Natural killer cell treated with Interleukin-12 subunit alpha and Interleukin-12 subunit beta and Interleukin-15 and Interleukin-18, amount 100 ng/mL, for 72 hours (primary cell): ENCODE measurements around the gene FDXR. TPM values are rescaled to one million over a fixed set of nuclear protein-coding genes. Genes with fewer than 3 reads are reported as not detected.
"Not testable (repeated sequence)": the region's sequence is repeated elsewhere in the genome, so short reads cannot be mapped to it uniquely, and the experiment has no call there.

Experiments used
- ATAC-seq, 2 donors: fragments of 150-1000 bp; cut with Tn5 transposase in 1 of 2; sonication (Bioruptor Pico), chemical (Tn5 transposase) in 1 of 2; 2 replicates each; pipeline ENCODE4 v1.10.0; 2021
- DNase-seq: peaks from one replicate; pipeline ENCODE4 v3.0.0; 2022; ENCODE audit warnings: low spot score
- H3K27ac Mint-ChIP-seq, 2 donors: 1 replicate in 1 of 2; 2 replicates in 1 of 2; pipeline ENCODE4 v1.8.0; 2022; ENCODE audit warnings: mixed read lengths in 2 of 2, mild to moderate bottlenecking in 1 of 2, moderate library complexity in 1 of 2
- H3K27me3 Mint-ChIP-seq, 2 donors: 1 replicate in 1 of 2; 2 replicates in 1 of 2; pipeline ENCODE4 v1.8.0; 2022; ENCODE audit warnings: mixed read lengths in 2 of 2
- H3K36me3 Mint-ChIP-seq: one replicate; pipeline ENCODE4 v1.8.0; 2022; ENCODE audit warnings: mixed read lengths
- H3K4me1 Mint-ChIP-seq, 2 donors: 1 replicate in 1 of 2; 2 replicates in 1 of 2; pipeline ENCODE4 v1.8.0; 2022; ENCODE audit warnings: low read depth in 2 of 2, mixed read lengths in 2 of 2, mild to moderate bottlenecking in 1 of 2
- H3K4me3 Mint-ChIP-seq: one replicate; pipeline ENCODE4 v1.8.0; 2022; ENCODE audit warnings: mixed read lengths
- H3K9me3 Mint-ChIP-seq: 2 replicates; pipeline ENCODE4 v1.8.0; 2022; ENCODE audit warnings: mixed read lengths
- total RNA-seq, 2 donors: library from RNA; stranded (reverse); gene quantifications; one replicate each; pipeline ENCODE4 v1.2.3, GENCODE V29; 2022

The FDXR gene
- total RNA-seq, 2 donors from 2014 or later = 9.8 to 16.7 TPM

DNA sequence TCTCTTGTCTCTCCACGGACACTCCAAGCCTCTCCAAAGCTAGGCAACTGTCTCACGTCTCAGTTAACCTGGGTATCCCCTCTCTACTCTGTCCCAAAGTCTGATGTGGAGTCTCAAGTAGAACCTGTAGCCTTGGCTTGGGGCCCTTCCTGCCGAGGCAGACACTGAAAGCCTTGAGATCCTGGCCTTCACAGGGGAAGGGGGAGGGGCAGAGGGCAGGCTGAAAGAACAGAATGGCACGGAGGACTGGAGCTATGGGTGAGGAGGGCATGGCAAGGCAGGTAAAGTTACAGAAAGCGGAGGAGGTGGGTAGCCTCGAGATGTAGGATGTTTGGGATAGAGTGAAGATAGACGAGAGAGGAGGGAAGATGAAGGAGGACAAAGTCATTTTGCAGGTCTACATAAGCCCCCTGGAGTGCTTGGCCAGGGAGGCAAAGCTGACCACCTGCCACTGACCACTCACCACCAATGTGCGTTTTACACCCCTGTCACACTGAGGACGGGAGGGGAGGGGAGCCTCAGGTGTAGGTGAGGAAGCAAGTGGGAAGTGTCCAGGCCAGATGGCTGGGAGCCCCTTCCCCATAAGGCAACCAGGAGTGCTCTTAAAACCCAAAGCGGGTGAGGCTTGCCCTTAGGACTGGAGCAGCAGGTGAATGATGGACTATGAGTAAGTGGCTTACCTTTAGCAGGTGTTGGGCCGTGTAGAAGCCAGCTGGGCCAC is 1.3 kb downstream of the FDXR start:
- ATAC-seq = no peak
- no peaks in the 10 kb centered on the region for H3K27me3 Mint-ChIP-seq
- no peak for DNase-seq
- H3K36me3 Mint-ChIP-seq = no peaks in the 10 kb centered on the region
- no peaks in the 10 kb centered on the region for H3K9me3 Mint-ChIP-seq
- peak overlapping the region; percentile 70 to 86 for H3K27ac Mint-ChIP-seq
- H3K4me1 Mint-ChIP-seq = peaks cover 25 to 27% of the 10 kb centered on the region in 2 donors
- peak overlapping the region; percentile 99 for H3K4me3 Mint-ChIP-seq

- no peaks in the 10 kb centered on the region for H3K9me3 Mint-ChIP-seq
- H3K27ac Mint-ChIP-seq = no peak overlapping the region
- DNase-seq = no peak
Observed at GRCh38 chr17:74870512-74870911, 2.3 kb downstream of the FDXR start.

GRCh38 chr17:74870028-74870427 is 2.8 kb downstream of the FDXR start:
- not testable (repeated sequence) for H3K4me3 Mint-ChIP-seq, DNase-seq, H3K36me3 Mint-ChIP-seq, H3K27me3 Mint-ChIP-seq, H3K27ac Mint-ChIP-seq, H3K9me3 Mint-ChIP-seq, ATAC-seq
- H3K4me1 Mint-ChIP-seq = peaks cover 25 to 29% of the 10 kb centered on the region in 2 donors

More at GRCh38 chr17:74870512-74870911, 2.3 kb downstream of the FDXR start:
- Mint-ChIP-seq H3K36me3 (no peaks in the 10 kb centered on the region), H3K27me3 (no peaks in the 10 kb centered on the region), H3K4me3 (no peak overlapping the region), H3K4me1 (peaks cover 25 to 27% of the 10 kb centered on the region in 2 donors)
- ATAC-seq = no peak

DNA sequence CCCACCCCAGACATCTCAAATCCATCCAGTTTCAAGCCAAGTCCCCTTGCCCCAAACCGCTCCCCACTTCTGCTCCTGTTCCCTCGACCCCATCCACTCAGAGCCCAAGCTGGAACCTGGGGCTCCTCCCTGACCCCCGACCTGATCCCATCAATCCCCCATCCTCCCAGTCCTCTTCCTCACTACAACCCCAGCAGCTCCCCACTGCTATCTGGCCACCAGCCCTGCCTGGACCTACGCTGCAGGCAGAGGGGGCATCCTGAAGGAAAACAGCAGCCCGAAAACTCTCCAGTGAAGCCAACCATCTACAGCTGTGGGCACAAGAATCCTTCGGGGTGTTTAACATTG is 3.9 kb downstream of the FDXR start:
- Mint-ChIP-seq H3K4me1 (peaks cover 26 to 31% of the 10 kb centered on the region in 2 donors), H3K9me3 (no peaks in the 10 kb centered on the region), H3K27me3 (peaks cover 0 to 2% of the 10 kb centered on the region in 2 donors), H3K36me3 (no peaks in the 10 kb centered on the region), H3K27ac (no peak overlapping the region), H3K4me3 (no peak overlapping the region)
- no peak for DNase-seq
- ATAC-seq = no peak

DNA sequence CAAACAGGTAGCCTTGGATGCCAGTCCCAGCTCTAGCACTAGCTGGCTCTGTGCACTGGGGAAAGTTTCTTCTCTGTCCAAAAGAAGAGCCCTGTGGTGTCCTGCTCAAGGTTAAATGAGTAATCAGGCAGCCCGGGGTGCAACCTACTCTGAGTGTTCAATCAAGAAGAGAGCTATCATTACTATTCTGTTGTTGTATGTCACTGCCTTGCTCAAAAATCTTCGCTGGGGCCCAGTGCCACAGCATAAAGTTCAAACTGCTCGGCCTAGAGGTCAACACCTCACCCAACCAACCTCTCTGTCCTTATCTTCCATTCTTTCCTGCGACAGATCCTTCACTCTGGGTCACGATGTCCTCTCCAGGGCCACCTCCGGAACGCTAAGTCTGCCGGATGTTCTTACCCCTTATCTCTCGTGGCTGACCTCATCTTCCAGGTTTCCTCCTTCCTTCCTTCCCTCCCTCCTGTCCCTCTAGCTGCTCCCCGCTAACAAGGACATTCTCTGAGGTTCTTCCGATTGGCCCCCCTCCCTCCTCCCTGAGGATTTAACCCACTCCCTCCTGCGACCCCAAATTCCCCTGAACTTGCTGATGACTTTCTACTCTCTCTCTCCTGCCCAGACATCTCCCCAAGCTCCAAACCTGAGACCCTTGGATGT is 4.4 kb downstream of the FDXR start:
- Mint-ChIP-seq H3K27me3 (peaks cover 0 to 2% of the 10 kb centered on the region in 2 donors), H3K9me3 (no peaks in the 10 kb centered on the region), H3K36me3 (no peaks in the 10 kb centered on the region), H3K27ac (no peak overlapping the region), H3K4me3 (no peak overlapping the region), H3K4me1 (peaks cover 22 to 28% of the 10 kb centered on the region in 2 donors)
- no peak for ATAC-seq
- DNase-seq = no peak

DNA sequence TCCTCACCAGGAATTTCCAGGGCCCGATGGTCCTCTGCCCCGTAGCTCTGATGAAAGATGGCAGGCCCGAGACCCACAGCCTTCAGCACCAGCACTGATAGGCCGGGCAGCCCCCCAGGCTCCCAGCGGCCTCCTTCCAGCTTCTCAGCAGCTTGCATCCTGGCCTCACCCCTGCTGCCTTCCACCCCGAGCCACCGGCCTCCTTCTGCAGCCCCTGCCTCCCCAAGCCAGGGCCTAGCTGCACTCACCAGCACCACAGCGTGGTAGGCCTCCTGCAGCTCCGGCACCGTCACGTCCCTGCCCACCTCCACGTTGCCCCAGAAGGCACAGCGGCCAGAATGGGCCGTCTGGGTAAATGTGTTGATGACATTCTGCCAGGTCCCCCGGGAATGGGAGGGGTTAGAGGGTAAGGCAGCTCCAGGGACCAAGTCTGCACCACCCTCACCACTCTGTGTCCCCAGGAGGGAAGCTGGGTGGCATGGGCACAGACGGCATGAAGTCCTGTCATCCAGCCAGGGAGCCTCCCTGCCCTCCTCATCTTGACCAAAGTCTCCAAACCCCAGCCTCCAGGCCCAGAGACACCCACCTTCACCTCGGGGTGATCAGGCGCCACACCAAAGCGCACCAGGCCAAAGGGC is 6.5 kb downstream of the FDXR start:
- Mint-ChIP-seq H3K36me3 (no peaks in the 10 kb centered on the region), H3K27ac (no peak overlapping the region), H3K4me3 (no peak overlapping the region), H3K9me3 (no peaks in the 10 kb centered on the region), H3K4me1 (peaks cover 9% of the 10 kb centered on the region in 2 donors), H3K27me3 (peaks cover 0 to 2% of the 10 kb centered on the region in 2 donors)
- ATAC-seq = no peak
- DNase-seq = no peak

DNA sequence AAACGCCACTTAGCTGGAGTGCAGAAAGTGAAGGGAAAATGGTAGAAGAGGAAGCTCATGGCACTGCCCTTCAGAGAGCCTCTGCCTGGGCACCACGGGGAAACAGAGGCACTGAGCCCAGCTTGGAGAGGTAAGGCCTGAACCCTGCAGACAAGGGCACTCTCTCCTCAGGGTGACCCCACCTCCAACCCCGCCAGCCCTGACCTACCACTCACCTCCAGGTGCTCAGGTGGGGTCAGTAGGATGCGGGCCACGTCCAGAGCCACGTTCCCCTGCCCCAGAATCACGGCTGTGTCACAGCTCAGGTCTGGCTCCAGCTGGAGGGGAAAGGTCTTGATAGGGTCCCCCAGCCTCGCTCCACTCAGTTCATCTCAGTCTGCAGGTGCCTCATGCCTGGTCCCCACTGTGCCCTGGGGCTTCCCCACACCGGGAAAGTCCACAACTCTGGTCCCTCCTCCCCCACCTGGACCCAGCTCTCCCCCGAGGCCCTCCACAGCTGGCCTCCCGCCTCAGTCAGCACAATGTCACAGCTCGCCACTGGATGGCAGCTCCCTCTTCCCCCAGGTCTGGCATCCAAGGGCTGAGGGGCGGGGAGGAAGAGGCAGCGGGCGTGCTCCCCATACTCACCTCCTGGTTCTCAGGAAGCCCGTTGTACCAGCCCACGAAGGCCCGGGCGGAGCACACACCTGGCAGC is 7.1 kb downstream of the FDXR start:
- DNase-seq = no peak
- Mint-ChIP-seq H3K27me3 (peaks cover 0 to 2% of the 10 kb centered on the region in 2 donors), H3K4me3 (no peak overlapping the region), H3K4me1 (peaks cover 6 to 11% of the 10 kb centered on the region in 2 donors), H3K27ac (no peak overlapping the region), H3K9me3 (no peaks in the 10 kb centered on the region), H3K36me3 (no peaks in the 10 kb centered on the region)
- ATAC-seq = no peak

DNA sequence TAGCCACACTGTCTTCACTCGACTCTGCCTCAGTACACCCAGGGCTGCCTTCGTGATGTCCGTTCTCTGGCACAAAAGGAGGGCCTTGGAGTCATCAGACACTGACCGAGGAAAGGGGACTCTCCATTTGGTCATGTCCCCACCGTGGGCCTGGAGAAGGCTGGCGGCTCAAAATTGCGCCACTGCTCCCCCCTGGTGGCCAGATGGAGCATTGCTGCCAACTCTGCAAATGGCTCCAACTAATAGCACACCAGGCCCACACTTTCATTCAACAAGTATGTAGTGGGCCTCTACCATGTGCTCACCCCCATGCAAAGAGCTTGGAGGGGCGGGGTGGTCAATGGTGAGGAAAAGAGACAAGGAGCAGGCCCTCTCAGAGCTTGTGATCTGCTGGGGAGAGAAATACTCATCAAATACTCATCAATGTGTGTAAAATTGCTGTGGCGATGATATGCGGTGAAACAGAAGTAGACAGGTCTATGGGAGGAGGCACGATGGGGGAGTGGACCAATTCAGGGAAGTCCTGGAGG is 7.9 kb downstream of the FDXR start:
- H3K4me1 Mint-ChIP-seq = peaks cover 6 to 13% of the 10 kb centered on the region in 2 donors
- no peaks in the 10 kb centered on the region for H3K36me3 Mint-ChIP-seq
- H3K4me3 Mint-ChIP-seq = no peak overlapping the region
- peak; percentile 79 for DNase-seq
- H3K27me3 Mint-ChIP-seq = peaks cover 0 to 2% of the 10 kb centered on the region in 2 donors
- ATAC-seq = peak; percentile 65 to 74
- H3K27ac Mint-ChIP-seq = peak overlapping the region in 1 of 2 donors; percentile 69
- no peaks in the 10 kb centered on the region for H3K9me3 Mint-ChIP-seq

DNA sequence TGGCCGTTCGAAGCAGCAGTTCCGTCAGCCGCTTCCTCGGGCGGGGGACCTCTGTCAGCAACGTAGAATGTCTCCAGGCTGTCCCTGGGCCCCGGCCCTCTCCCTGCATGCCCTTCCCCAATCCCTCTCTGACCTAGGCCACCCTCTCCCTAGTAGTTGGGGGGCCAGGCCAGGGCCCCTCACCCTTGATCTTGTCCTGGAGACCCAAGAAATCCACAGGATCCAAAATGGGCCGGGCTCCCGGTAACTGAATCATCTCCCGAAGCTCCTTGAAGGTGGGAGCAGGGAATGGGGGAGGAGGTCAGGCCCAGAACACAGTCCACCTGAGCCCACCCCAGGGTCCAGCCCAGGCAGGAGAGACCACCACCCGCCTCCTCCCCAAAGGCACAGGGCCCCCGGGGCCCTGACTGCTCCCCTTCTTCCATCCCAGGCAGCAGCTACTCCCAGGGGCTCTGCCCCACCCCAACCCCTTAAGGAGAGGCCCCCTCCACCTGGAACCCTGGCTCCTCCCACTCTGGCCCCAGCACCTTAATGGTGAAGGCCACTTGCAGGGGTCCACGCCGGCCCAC is 8.4 kb downstream of the FDXR start:
- no peaks in the 10 kb centered on the region for H3K36me3 Mint-ChIP-seq
- H3K4me3 Mint-ChIP-seq = no peak overlapping the region
- H3K27me3 Mint-ChIP-seq = peaks cover 0 to 2% of the 10 kb centered on the region in 2 donors
- DNase-seq (no peak), ATAC-seq (no peak)
- H3K9me3 Mint-ChIP-seq = no peaks in the 10 kb centered on the region
- H3K27ac Mint-ChIP-seq = peak overlapping the region in 1 of 2 donors; percentile 69
- peaks cover 6 to 13% of the 10 kb centered on the region in 2 donors for H3K4me1 Mint-ChIP-seq

DNA sequence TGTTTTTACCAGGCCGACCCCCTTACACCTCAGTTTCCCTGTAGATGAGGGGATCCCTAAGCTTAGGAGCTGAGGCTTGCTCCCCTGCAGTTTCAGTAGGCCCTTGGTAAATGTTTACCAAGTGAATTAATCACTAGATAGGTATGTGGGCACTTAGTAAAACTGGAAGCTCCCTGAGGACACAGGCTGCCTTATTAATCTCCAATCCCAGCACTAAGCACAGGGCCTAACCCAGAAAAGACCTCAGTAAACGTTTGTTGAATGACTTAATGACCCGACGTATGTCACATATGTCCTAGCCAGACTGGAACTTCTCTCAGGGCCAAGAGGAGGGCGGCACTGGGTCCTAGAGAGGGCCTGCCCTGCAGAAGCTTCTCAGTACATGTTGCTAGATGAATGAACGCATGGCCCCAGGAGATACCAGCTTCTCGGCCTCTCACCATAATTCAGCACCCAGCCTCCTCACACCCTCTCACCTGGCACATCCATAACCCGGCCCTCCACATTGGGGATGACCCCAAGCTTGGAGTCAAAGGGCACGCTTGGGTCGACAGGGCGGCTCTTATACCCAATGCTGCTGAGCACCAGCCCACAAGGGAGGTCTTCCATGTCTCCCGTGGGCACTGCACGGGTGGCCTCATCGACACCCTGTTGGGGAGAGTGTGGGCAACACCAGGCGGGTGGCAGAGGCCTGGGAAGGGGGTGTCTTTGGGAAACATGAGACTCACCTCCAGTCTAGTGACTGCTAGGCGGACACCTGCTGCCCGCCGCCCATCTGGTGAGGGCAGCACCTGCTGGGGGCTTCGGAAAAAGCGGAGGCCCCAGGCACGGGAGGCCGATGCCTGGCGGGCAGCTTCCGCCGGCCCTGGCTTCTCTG is 9.1 kb downstream of the FDXR start:
- H3K4me3 Mint-ChIP-seq = no peak overlapping the region
- no peaks in the 10 kb centered on the region for H3K36me3 Mint-ChIP-seq
- H3K27me3 Mint-ChIP-seq = peaks cover 7 to 8% of the 10 kb centered on the region in 2 donors
- H3K4me1 Mint-ChIP-seq = peaks cover 6 to 16% of the 10 kb centered on the region in 2 donors
- ATAC-seq = no peak
- no peaks in the 10 kb centered on the region for H3K9me3 Mint-ChIP-seq
- no peak for DNase-seq
- H3K27ac Mint-ChIP-seq = no peak overlapping the region

DNA sequence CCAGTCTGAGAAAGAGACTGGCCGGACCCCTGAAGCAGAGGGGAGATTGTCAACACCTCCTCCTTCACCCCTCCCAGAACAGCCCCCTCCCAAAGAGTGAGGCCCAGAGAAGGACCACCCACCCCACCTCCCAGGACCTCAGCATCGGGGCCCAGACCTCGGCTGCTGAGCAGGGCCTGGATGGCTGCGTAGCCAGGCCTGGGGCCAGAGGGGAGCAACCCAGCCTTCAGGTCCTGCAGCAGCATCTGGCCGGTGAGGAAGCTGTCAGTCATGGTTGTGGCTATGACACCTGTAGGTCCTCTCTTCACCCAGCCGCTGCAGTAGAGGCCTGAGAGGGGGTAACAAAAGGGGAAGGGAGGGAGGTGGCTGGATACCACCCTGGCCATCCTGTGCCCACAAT is 9.9 kb downstream of the FDXR start:
- no peak for DNase-seq
- Mint-ChIP-seq H3K9me3 (no peaks in the 10 kb centered on the region), H3K27me3 (peaks cover 12 to 13% of the 10 kb centered on the region in 2 donors), H3K27ac (no peak overlapping the region), H3K36me3 (no peaks in the 10 kb centered on the region), H3K4me3 (no peak overlapping the region), H3K4me1 (peaks cover 6 to 16% of the 10 kb centered on the region in 2 donors)
- no peak for ATAC-seq

DNA sequence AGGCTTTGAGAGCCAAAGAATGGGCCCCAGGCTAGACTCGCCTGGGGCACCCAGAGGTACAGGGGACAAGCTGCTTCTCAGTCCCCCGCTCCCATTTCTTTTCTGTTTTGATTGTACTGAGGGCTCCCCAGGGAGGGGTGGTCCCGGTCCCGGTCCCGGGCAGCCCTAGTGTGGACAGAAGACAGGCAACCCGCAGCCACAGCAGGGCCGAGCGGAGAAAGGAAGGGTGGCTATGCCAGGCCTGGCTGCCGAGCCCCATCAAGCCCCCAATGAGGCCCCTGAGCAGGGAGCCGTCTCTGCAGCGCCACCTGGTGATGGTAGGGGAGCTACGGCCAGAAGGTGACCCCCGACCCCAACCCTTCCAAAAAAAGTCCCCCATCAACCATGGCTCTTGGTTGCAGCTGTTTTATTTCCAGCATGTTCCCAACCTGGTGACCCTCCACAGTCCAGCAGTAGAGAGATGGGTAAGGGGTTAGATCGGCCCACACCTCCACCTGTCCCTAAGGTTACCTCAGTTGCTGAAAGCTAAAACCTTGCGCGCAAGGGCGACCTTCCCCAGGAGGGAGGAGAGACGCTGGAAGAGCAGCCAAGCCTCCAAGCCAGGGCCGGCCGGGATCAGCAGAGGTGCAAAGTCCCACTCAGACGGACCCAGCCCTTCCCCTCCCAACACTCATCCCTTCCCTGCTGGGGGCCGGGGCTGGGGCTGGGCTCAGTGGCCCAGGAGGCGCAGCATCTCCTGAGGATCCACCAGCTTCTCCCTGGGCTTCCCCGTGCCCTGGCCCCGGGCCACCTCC is 10.5 kb downstream of the FDXR start:
- DNase-seq (no peak), ATAC-seq (peak in 1 of 2 donors; percentile 54)
- Mint-ChIP-seq H3K27ac (no peak overlapping the region), H3K9me3 (no peaks in the 10 kb centered on the region), H3K36me3 (no peaks in the 10 kb centered on the region), H3K4me3 (no peak overlapping the region), H3K4me1 (peaks cover 6 to 16% of the 10 kb centered on the region in 2 donors), H3K27me3 (peaks cover 17 to 19% of the 10 kb centered on the region in 2 donors)
